ENCODE measurements around the gene DUOX2. TPM values are rescaled to one million over a fixed set of nuclear protein-coding genes. Genes with fewer than 3 reads are reported as not detected.

DUOX2 gene
- total and polyA plus RNA-seq, 2 of the 8 experiments (the other 6 are each of a cell fraction or from before 2014, with no cell fraction given) = 0.08 TPM; not detected in 1

DNA sequence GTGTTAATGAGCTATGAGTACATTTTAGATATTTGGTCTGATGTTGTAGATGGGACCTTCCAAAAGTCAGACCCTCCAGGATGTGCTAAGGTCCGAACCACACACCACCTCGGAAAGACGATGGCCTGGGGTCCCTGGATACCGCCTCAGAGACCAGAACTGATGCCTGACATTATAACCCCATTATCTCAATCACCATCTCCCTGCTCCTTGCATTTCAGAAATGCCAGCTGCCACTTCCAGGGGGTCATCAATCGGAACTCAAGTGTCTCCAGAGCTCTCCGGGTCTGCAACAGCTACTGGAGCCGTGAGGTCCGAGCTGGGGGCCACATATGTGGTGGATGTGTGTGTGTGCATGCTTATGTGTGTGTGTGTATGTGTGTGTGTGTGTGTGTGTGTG lies 23.7 kb upstream of the DUOX2 start:
- Histone ChIP-seq H3K79me2 (ENCODE audit: control insufficient read depth in 1 of 2, insufficient read depth in 2 of 2, low read length in 2 of 2) (no peaks in the 10 kb centered on the region), H4K5ac (ENCODE audit: insufficient read length, low read depth, low read length) (no peak overlapping the region), H4K20me1 (replicated peaks in 1 of 2; ENCODE audit: control insufficient read depth in 1 of 2, insufficient read depth in 2 of 2, low read length in 2 of 2) (no peaks in the 10 kb centered on the region), H3K14ac (ENCODE audit: insufficient read length) (no peak overlapping the region), H3K4ac (replicated peaks; ENCODE audit: insufficient read length, low read depth, low read length) (no peak overlapping the region), H3K27me3 (replicated peaks in 1 of 4; ENCODE audit: control insufficient read depth in 3 of 4, extremely low read depth in 1 of 4, insufficient read depth in 3 of 4, low read length in 3 of 4) (peaks cover 32 to 48% (median 40%) of the 10 kb centered on the region in 4 experiments), H3K4me3 (ENCODE audit: extremely low read depth in 1 of 4, insufficient read depth in 2 of 4, low read depth in 3 of 4, low read length in 4 of 4) (no peak overlapping the region), H2AK5ac (ENCODE audit: low read depth, low read length) (no peak overlapping the region), H4K8ac (ENCODE audit: extremely low read depth, insufficient read depth, low read length) (no peak overlapping the region), H3K56ac (replicated peaks; ENCODE audit: insufficient read length, low read depth, low read length) (no peak overlapping the region), H4K91ac (replicated peaks; ENCODE audit: insufficient read length, low read length) (no peak overlapping the region), H2BK15ac (ENCODE audit: low read length) (no peak overlapping the region), H2BK120ac (replicated peaks; ENCODE audit: low read depth, low read length) (no peak overlapping the region), H3K4me2 (ENCODE audit: insufficient read depth in 1 of 2, low read depth in 2 of 2, low read length in 2 of 2) (no peak overlapping the region), H2AFZ (ENCODE audit: low read length) (no peak overlapping the region), H2BK12ac (ENCODE audit: low read depth, low read length) (no peak overlapping the region), H3K9ac (replicated peaks in 1 of 4; ENCODE audit: extremely low read depth in 1 of 4, low read depth in 3 of 4, low read length in 3 of 4) (no peak overlapping the region), H3K23me2 (ENCODE audit: low read depth, low read length) (no peaks in the 10 kb centered on the region), H2BK20ac (ENCODE audit: low read length) (no peak overlapping the region), H3K79me1 (ENCODE audit: low read depth, low read length) (no peaks in the 10 kb centered on the region), H3K18ac (ENCODE audit: extremely low read depth, low read length) (no peak overlapping the region), H2BK5ac (ENCODE audit: low read depth, low read length) (no peak overlapping the region), H3K4me1 (replicated peaks in 1 of 4; ENCODE audit: control insufficient read depth in 3 of 4, insufficient read depth in 4 of 4, low read length in 3 of 4) (peaks cover 0 to 7% (median 3%) of the 10 kb centered on the region in 4 experiments; a peak in 3 of 7 replicates), H3K27ac (ENCODE audit: low read depth, low read length) (no peak overlapping the region), H3K23ac (ENCODE audit: insufficient read length) (no peak overlapping the region), H3K9me3 (ENCODE audit: insufficient read depth in 2 of 2, low read depth in 1 of 2, low read length in 1 of 2) (no peaks in the 10 kb centered on the region), H3K36me3 (ENCODE audit: control insufficient read depth in 2 of 4, insufficient read depth in 4 of 4, low read length in 3 of 4) (no peaks in the 10 kb centered on the region)
- DNase-seq (ENCODE audit: low read depth in 1 of 2, low spot score in 2 of 2) (no peak), FAIRE-seq (no peak)
- TF ChIP-seq GTF2F1 (IDR thresholded peaks at IDR 0.05; ENCODE audit: borderline replicate concordance, low read depth, low read length) (no peak), SIRT6 (IDR thresholded peaks at IDR 0.05; ENCODE audit: low read length) (no peak), TEAD4 (IDR thresholded peaks at IDR 0.05; ENCODE audit: low read depth, low read length) (no peak), SIX5 (IDR thresholded peaks at IDR 0.05; ENCODE audit: low read depth, low read length) (no peak), SAP30 (IDR thresholded peaks at IDR 0.05; ENCODE audit: insufficient read depth, insufficient replicate concordance, low read length) (no peak), GABPA (IDR thresholded peaks at IDR 0.05; ENCODE audit: borderline replicate concordance, insufficient read depth, low read length) (no peak), RBBP5 (IDR thresholded peaks at IDR 0.05; ENCODE audit: borderline replicate concordance, low read depth, low read length) (no peak)
- 93% methylated on average over 8 of the region's 8 CpGs; no CpG with 5 or more reads in 1 of the 2 experiments for WGBS, 2 experiments (ENCODE audit: extremely low coverage in 1 of 2, insufficient coverage in 1 of 2, insufficient read length in 1 of 2, insufficient replicate concordance in 2 of 2, low coverage in 1 of 2, low lambda C conversion rate in 2 of 2, missing lambda C conversion rate in 1 of 2)
- POLR2A ChIA-PET (ENCODE audit: partially characterized antibody) = no interaction called here
- CTCF ChIA-PET (ENCODE audit: partially characterized antibody) = interaction anchor here (0.7 to 10.1 kb wide), 8 partner anchors 9 to 78 kb away, joined by 3 to 57 read pairs (median 5); no protein-coding TSS in a partner anchor
